Measurements from ENCODE around the gene CNTN5.

- TF ChIP-seq TAF1 (IDR thresholded peaks at IDR 0.05; ENCODE audit: borderline replicate concordance, low read depth, low read length) = no peak
- no peak for TF ChIP-seq RFX5 (IDR thresholded peaks at IDR 0.05; ENCODE audit: low read length)
- TF ChIP-seq REST (IDR thresholded peaks at IDR 0.05; ENCODE audit: low read depth, low read length) = no peak
- TF ChIP-seq CTCF (IDR thresholded peaks at IDR 0.05) = no peak
- no peak for TF ChIP-seq ELF1 (IDR thresholded peaks at IDR 0.05)
- no peak for TF ChIP-seq FOXM1 (IDR thresholded peaks at IDR 0.05; ENCODE audit: low read depth)
- no peak for TF ChIP-seq MAX (IDR thresholded peaks at IDR 0.05; ENCODE audit: low read depth)
Observed at GRCh38 chr11:99932684-99933083, 911.9 kb downstream of the CNTN5 start.

Data from SK-N-SH (cell line).